GM18511 (cell line): ENCODE results near the gene MAFG.
"Not testable (repeated sequence)": the region's sequence is repeated elsewhere in the genome, so short reads cannot be mapped to it uniquely, and the experiment has no call there.

ENCODE experiments used
- ATAC-seq: cut with Tn5 transposase; IDR thresholded peaks from one replicate; pipeline ENCODE4 v1.9.1; 2021; ENCODE audit warnings: mild to moderate bottlenecking, moderate library complexity; ENCODE audit not compliant: unreplicated experiment

MAFG gene

DNA sequence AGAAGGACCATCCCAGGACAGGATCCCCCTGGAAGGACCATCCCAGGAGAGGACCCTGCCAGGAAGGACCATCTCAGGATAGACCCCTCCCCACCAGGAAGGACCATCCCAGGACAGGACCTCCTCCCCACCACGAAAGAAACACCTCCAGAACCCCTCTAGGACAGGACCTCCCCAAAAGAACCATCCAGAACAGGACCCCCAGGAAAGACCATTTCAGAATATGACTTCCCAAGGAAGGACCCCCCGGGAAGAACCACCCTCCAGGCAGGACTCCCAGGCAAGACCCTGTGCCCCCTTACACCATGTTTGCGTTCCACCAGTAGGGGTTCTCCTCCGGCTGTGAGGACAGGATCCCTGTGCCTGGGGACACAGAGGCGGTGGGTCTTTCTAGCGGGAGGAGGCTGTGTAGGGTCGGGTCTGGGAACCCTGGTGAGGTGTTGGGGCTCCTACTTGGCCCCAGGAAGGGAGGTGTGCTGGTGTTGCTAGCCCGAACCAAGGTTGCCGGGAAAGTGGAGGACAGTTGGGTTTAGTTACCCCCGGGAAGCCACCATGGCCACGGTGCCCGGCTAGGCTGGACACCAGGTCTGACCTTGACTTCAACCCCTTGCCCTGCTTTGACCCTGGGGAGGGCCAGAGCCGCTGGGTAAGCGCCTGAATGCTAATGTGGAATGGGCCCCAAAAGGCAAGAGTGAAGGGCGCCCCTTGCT, 31.3 kb upstream of the MAFG start:
- ATAC-seq, result no peak

DNA sequence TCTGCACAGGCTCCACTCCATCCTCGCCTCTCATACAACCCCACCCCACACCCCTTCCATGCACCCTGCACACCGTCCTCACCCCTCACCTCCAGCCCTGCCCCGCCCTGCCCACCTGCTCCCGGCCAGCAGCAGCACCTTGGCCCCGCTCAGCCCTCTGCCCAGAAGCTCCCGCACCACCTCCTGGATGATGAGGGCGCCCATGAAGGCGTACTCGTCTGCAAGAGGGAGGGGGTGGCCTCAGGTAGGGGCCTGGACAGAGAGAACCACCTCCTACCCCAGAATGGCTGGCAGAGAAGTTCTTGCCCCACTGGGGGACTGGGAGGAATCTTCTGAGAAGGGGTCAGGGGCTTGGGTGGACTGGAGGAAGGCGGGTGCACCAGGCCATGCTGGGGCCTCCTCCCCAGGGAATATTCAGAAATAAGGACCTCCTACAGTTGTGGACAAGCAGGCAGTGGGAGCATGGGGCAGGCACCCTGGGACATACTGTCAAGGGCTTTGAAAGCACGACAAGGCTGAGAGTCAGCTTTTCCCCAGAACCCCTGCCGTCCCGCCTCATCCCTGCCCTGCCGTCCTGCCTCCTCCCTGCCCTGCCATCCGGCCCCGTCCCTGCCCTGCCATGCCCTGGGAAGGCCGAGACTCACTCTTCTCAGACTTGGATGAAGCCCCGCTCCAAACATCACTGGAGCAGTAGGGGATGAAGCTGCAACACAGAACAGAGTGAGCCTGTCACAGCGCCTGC, 30.3 kb upstream of the MAFG start:
- ATAC-seq, result no peak

DNA sequence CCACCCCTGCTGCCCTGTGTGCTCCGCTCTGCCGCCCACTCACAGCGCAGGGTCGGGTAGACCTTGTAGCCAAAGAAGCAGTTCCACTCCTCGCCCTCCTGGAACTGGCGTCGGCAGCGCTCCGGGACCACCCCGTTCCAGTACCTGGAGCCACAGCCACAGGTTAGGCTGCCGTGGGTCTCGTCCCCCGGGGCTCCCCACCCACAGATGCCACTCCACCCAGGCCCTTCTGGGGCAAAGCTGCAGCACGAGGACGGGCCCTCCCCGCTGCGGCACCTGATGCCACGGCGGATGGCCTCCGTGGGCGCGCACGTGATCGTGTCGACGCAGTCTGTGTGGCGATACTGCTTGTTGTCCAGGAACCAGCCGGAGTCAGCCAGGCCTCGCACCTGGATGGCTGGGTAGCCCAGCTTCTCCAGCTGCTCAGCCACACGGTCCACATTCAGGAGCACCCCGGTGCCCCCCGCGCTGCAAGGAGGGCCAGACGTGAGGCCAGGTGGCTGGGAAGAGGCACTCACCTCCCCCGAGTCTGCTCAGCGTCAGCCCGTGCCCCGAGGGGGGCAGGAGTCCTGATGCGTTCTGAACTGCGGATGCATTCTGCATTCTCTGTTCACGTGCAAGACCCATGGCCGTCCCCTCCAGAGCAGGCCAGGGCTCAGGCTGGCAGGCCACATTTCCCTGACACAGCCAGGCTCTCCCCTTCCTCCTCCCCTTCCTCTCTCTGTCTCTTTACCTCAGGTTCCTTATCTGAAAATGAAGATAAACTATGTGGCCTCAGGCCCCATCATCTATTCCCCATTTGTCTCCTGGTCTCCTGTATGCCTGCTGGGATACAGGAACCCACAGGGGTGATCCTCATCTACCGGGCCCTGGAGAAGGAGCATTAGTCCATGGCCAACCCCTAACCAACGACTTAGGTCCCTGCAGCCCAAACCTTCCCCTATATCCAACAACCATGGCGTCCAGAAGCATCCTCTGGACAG, 29.4 kb upstream of the MAFG start:
- no peak for ATAC-seq

DNA sequence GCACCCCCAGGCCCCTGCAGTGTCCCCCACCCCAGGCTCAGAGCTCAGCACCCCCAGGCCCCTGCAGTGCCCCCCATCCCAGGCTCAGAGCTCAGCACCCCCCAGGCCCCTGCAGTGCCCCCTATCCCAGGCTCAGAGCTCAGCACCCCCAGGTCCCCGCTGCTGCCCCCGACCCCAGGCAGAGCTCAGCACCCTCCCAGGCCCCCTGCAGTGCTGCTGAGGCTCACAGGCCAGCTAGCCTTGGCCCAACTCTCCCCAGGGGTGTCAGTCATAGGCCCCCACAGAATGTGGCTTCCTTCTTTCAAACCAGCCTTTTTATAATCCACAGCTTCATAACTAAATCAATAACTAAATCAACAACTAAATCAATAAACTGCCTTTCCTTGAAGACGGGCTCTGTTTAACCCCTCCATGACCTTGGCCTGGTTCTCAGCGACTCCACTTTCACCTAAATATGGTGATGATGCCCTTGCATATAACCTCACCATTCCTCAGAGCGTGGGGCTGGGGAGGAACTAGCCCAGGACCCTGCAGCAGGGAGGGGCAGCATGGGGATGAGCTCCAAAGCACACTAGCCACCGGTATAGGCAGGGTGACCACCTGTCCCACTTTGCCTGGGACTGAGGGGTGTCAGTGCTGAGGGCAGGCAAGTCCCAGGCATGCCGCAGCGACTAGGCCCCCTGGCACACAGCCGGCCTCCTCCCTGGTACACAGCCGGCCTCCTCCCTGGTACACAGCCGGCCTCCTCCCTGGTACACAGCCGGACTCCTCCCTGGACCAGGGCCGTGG, 28.4 kb upstream of the MAFG start:
- ATAC-seq, result no peak

DNA sequence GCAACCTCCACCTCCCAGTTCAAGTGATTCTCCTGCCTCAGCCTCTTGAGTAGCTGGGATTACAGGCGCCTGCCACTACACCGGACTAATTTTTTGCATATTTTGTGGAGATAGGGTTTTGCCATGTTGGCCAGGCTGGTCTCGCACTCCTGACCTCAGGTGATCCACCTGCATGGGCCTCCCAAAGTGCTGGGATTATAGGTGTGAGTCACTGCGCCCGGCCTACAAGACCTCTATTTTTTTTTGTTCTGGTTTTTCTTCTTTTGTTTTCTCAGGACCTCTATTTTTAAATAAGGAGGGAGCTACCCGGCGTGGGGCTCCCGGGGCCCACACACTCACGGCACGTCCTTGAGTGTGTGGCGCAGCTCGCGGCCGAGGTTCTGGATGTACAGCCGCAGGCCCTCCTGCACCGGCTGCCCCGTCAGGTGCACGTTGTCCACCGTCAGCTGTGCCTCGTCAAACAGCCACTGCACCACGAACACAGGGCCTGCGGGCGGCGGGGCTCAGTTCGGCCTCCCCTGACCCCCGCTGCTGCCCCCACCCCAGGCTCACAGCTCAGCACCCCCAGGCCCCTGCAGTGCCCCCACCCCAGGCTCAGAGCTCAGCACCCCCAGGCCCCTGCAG, 27.6 kb upstream of the MAFG start:
- ATAC-seq, result no peak

DNA sequence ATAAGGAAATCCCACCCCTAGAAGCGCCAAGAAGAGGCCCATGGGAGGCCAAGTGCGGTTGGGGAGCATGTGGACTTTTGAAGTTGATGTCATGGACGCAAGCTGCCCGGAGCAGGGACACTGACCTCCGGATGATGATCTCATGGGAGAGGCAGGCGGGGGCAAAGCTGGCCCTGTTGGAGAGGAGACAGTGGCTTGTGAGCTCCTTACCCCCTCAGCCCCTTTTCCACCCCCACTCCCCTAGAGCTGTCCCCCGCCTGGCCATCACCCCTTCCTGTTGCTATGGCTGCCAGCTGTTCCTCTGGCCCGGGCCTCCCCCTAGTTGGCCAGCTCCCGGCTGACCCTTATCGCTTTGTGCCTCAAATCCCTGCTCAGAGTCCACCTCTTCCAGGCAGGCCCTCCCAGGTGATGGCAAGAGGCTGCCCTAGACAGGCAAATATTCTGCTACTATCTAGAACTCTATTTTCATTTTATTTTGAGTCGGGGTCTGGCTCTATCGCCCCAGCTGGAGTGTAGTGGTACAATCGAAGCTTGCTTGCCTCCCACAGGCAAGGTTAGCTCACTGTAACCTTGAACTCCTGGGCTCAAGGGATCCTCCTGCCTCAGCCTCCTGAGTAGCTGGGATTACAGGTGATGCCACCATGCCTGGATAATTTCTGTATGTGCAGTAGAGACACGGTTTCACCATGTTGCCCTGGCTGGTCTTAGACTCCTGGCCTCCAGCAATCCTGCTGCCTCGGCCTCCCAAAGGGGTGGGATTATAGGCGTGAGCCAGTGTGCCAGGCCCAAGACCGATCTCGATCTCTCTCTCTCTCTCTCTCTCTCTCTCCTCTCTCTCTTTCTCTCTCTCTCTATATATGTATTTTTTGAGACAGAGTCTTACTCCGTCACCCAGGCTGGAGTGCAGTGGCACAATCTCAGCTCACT, 26.9 kb upstream of the MAFG start:
- ATAC-seq, result no peak

DNA sequence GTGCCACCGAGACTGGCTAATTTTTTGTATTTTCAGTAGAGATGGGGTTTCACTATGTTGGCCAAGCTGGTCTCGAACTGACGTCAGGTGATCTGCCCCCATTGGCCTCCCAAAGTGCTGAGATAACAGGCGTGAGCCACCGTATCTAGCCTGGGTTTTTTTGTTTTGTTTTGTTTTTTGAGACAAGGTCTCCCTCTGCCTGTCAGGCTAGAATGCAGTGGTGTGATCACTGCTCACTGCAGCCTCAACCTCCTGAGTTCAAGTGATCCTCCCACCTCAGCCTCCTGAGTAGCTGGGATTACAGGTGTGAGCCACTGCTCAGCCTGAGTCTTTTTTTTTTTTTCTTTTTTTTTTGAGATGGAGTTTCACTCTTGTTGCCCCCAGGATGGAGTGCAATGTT, 25.9 kb upstream of the MAFG start:
- ATAC-seq, result not testable (repeated sequence)

DNA sequence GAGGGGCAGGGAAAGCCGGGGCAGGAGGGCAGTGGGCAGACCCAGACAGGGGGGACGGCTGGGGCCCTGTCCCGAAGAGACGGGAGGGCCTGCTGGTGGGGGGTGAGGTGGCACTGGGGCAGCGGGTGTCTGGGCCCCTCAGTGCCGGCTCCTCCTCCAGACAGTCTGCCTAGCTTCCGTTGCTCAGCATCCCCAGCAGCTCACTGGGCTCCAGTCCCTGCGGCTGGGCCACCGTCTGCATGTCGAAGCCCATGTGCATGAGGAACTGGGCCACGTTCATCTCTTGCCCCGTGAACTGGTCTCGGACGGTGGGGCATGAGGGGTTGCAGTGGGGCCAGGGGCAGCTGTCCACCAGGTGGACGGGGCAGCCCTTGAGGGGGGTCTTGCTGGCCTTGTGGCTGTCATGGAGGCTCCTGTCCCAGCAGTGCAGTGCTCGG, 25.3 kb upstream of the MAFG start:
- ATAC-seq, result no peak

DNA sequence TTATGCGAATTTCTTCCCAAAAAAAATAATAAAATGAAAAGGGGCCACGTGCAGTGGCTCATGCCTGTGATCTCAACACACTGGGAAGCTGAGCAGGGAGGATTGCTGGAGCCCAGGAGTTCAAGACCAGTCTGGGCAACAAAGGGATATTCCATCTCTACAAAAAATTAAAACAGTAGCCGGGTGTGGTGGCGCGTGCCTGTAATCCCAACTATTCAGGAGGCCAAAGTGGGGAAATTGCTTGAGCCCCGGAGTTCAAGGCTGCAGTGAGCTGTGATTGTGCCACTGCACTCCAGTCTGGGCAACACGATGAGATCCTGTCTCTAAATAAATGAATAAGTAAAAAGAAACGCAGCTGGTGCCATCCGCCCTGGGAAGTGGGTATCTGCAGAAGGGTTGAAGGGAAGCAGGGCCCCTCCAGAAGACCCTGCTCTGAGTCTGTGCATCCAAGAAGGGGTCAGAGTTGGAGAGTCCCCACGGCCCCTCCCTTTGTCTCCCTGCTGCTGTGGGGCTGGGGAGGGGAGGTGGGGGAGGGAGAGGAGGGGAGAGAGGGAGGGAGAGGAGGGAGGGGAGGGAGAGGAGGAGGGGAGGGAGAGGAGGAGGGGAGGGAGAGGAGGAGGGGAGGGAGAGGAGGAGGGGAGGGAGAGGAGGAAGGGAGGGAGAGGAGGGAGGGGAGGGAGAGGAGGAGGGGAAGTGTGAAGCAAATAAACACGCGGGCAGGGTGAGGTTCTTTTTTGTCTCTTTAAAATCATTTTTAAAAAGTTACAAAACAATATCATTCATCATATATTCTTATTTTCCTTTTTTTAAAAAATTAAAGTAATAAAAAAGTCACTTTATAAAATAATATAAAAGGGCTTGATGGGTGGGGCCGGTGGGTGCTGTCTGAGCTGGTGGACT, 24.5 kb upstream of the MAFG start:
- ATAC-seq, result no peak

DNA sequence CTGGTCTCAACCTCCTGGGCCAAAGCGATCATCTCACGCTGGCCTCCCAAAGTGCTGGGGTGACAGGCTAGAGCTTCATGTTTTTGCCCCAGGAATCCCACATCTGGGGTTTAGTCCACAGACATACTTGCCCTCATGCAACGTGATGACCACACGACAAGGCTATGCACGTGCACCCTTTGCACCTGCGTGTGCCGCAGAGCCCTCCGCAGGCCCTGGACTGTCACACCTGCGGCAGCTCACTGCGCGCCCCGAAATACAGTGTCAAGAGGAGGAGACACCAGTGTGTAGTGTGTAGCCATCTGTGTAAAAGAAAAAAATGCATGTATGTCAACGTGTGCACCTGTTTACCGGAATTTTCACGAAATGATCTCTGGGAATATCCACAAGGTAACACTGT, 23.0 kb upstream of the MAFG start:
- ATAC-seq, result no peak

DNA sequence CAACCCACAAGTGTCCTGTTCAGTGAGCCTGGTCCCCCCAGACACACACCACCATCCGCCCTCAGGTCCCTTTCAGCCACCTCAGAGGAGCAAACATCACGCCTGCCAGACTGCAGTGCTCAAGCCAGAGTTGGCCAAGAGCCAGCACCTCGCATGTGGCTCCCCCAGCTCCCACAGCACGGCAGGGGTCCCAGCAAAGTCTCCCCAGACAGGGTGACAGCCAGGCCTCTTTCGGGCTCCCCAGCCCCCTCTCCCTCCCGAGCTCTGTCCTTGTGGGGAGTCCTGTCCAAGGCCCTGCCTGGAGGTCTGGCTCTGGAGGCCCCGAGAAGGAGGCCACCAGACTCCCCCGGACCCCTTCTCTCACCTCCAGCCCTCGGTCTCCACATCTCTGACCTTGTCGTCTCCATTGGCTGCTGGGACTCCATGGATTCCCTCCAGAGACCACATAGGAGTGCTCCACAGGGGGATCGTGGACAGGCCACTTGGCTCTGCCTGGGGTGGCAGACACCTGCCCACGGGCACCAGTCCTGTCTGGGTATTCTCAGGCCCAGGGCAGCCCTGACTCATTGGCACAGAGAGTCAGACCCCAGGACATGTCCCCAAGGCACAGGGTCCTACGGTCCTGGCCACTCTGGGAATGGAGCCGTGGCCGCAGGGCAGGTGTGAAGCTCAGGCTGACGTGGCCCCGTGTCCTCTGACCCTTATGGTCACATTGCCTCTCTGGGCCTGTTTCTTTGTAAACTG, 21.3 kb upstream of the MAFG start:
- no peak for ATAC-seq

DNA sequence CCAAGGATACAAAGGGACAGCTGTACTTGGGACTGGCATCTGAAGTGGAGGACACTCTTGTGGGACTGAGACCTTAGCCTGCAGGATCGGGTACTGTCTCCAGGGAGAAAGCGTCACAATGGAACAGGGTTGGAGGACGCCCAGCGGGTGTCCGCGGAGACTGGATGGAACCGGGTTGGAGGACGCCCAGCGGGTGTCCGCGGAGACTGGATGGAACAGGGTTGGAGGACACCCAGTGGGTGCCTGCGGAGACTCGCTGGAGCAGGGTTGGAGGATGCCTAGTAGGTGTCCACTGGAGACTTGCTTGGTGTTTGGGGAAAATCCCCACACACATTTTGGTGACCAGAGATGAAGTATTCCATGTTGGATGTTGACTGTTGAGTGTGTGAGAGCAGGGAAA, 19.7 kb upstream of the MAFG start, which contains the start of gene MYADML2:
MYADML2 (minus strand) TSS at position 45 of the 400 bp plus-strand sequence. CDS start 5,492 bp downstream, outside the sequence.
- no peak for ATAC-seq

DNA sequence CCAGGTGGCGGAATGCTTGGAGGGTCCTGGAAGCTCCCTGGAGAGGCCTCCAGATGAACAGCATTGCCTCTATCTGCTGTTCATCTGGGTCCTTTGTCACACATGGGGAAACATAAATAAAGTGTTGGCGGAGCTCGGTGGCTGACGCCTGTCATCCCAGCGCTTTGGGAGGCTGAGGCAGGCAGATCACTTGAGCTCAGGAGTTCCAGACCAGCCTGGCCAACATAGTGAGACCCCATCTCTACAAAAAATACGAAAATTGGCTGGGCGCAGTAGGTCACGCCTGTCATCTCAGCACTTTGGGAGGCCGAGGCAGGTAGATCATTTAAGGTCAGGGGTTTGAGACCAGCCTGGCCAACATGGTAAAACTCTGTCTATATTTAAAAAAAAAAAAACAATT, 17.3 kb upstream of the MAFG start:
- ATAC-seq, result no peak

DNA sequence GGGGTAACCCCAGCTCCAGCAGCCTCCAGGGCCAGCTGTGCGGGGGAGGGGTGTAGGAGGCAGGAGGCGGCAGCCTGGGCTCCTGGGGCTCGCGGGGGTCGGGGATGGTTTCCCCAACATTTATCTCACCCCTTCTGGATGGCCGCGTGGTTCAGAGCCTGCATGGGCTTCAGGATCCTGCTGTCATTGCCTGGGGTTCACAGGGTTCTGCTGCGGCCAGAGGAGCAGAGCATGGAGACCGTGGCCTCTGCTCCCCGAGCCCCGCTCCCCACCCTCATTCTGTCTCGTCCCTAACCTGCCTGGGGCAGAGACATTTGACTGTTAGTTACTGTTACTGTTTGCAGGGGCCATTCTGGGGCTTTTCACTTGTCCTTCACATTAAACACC, 14.6 kb upstream of the MAFG start:
- no peak for ATAC-seq

DNA sequence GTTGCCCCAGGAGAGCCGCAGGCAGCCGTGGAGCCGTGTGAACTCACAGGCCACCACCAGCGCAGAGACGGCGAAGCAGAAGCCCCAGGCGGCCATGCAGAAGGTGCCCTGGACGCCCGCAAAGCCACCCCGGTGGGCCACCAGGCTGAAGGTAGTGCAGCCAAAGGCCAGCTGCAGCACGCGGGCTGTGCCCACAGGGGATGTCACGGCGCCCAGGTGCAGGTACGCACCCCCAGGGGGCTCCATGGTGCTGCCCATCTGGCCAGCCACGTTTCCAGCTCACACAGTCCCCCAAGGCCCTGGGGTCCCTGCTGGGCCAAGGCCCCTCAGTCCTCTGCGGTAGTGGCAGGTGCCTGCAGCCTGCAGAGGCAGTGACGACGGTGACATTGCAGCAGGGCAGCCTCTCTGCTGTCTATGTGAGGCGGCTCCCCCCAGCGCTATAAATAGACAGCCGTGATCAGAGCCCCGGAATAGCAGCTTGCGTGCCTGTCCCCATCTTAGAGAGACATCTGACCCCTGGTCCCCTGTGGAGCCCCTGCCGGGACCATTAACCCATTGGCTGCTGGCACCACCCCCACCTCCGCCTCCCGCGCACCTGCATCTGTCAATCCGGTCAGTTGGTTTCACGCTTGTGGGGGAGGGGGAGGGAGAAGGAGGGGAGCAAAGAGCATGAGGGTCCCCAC, 14.1 kb upstream of the MAFG start:
- no peak for ATAC-seq
